T-helper 17 cell (primary cell): ENCODE data around the gene POLR1G. TPM values are rescaled to one million over a fixed set of nuclear protein-coding genes. Genes with fewer than 3 reads are reported as not detected.
"Not testable (repeated sequence)": the region's sequence is repeated elsewhere in the genome, so short reads cannot be mapped to it uniquely, and the experiment has no call there.

Experiments used
- ATAC-seq: fragments of 150-1000 bp; cut with Tn5 transposase; 2 replicates; pipeline ENCODE4 v1.10.0; 2021; ENCODE audit warnings: mild to moderate bottlenecking, moderate library complexity
- DNase-seq, 3 donors: peaks; one replicate each; pipeline versions ENCODE4 v3.0.0 to v3.0.0-alpha.2; 2020 to 2021
- H3K9me3 ChIP-seq: one replicate; pipeline ENCODE4 v1.7.0; 2013; ENCODE audit warnings: low read length, mild to moderate bottlenecking; ENCODE audit not compliant: control insufficient read depth, poor library complexity, severe bottlenecking
- H3K27ac Mint-ChIP-seq: one replicate; pipeline ENCODE4 v1.8.0; 2022; ENCODE audit warnings: mild to moderate bottlenecking, moderate library complexity, mixed read lengths
- H3K27me3 Mint-ChIP-seq: one replicate; pipeline ENCODE4 v1.8.0; 2022; ENCODE audit warnings: mixed read lengths
- H3K36me3 Mint-ChIP-seq: one replicate; pipeline ENCODE4 v1.8.0; 2022; ENCODE audit warnings: low read depth, mixed read lengths
- H3K4me1 Mint-ChIP-seq: one replicate; pipeline ENCODE4 v1.8.0; 2022; ENCODE audit warnings: mild to moderate bottlenecking, mixed read lengths
- H3K4me3 Mint-ChIP-seq: one replicate; pipeline ENCODE4 v1.8.0; 2022; ENCODE audit warnings: mild to moderate bottlenecking, moderate library complexity, mixed read lengths
- total RNA-seq, 4 donors: library from RNA in 2 of 4; stranded (reverse) in 2 of 4; gene quantifications; one replicate each; pipeline ENCODE4 v1.2.3 and lab custom pipeline; 2022 to 2026

The POLR1G gene
- total RNA-seq, 2 donors from 2014 or later, result 0.91 to 1.0 TPM

- peak in 2 of 3 donors; percentile 29 to 57 for DNase-seq
- H3K27me3 Mint-ChIP-seq, result peaks cover 26% of the 10 kb centered on the region
- H3K4me1 Mint-ChIP-seq, result peaks cover 25% of the 10 kb centered on the region
- peaks cover 7% of the 10 kb centered on the region for H3K36me3 Mint-ChIP-seq
- H3K27ac Mint-ChIP-seq, result no peak overlapping the region
- no peak for ATAC-seq
- no peaks in the 10 kb centered on the region for H3K9me3 ChIP-seq
- H3K4me3 Mint-ChIP-seq, result peak overlapping the region; percentile 100
Measured at GRCh38 chr19:45403781-45404556, 2.5 kb upstream of the POLR1G start.

- peak; percentile 9 for ATAC-seq
- H3K36me3 Mint-ChIP-seq, result peaks cover 10% of the 10 kb centered on the region
- DNase-seq, result peak in 1 of 3 donors; percentile 29
- peaks cover 28% of the 10 kb centered on the region for H3K4me1 Mint-ChIP-seq
- H3K27me3 Mint-ChIP-seq, result peaks cover 26% of the 10 kb centered on the region
- H3K27ac Mint-ChIP-seq, result peak within 1 kb of the TSS; percentile 97
- peak within 1 kb of the TSS; percentile 100 for H3K4me3 Mint-ChIP-seq
- H3K9me3 ChIP-seq, result no peaks in the 10 kb centered on the region
Measured at GRCh38 chr19:45404557-45405434, 1.6 kb upstream of the POLR1G start, which contains the start of gene PPP1R13L. Gene PPP1R13L (minus strand): TSS chr19:45405069. CDS start chr19:45398318, 6,751 bp downstream.

- H3K9me3 ChIP-seq, result no peaks in the 10 kb centered on the region
- H3K27ac Mint-ChIP-seq, result peak overlapping the region; percentile 97
- peaks cover 28% of the 10 kb centered on the region for H3K4me1 Mint-ChIP-seq
- ATAC-seq (peak; percentile 73), DNase-seq (peak; percentile 68 to 78 (median 70))
- H3K27me3 Mint-ChIP-seq, result peaks cover 26% of the 10 kb centered on the region
- peaks cover 10% of the 10 kb centered on the region for H3K36me3 Mint-ChIP-seq
- H3K4me3 Mint-ChIP-seq, result peak overlapping the region; percentile 100
Measured at GRCh38 chr19:45405435-45406225, 814 bp upstream of the POLR1G start.

GRCh38 chr19:45407091-45407375, 589 bp downstream of the POLR1G start:
- ATAC-seq (no peak), DNase-seq (no peak)
- Mint-ChIP-seq H3K4me1 (peaks cover 28% of the 10 kb centered on the region), H3K4me3 (peak overlapping the region; percentile 100), H3K36me3 (peaks cover 10% of the 10 kb centered on the region), H3K27me3 (peaks cover 26% of the 10 kb centered on the region), H3K27ac (peak overlapping the region; percentile 97)
- H3K9me3 ChIP-seq, result no peaks in the 10 kb centered on the region

GRCh38 chr19:45407585-45407984, 1.1 kb downstream of the POLR1G start:
- Mint-ChIP-seq H3K27me3 (peaks cover 26% of the 10 kb centered on the region), H3K4me3 (peak overlapping the region; percentile 28), H3K4me1 (peaks cover 28% of the 10 kb centered on the region)
- H3K9me3 ChIP-seq, H3K27ac Mint-ChIP-seq, H3K36me3 Mint-ChIP-seq, ATAC-seq, DNase-seq: not testable (repeated sequence)

GRCh38 chr19:45408121-45408520, 1.7 kb downstream of the POLR1G start:
- peaks cover 21% of the 10 kb centered on the region for H3K27me3 Mint-ChIP-seq
- no peak for ATAC-seq
- no peak for DNase-seq
- peaks cover 10% of the 10 kb centered on the region for H3K36me3 Mint-ChIP-seq
- H3K9me3 ChIP-seq, result no peaks in the 10 kb centered on the region
- H3K27ac Mint-ChIP-seq, result no peak overlapping the region
- H3K4me1 Mint-ChIP-seq, result peaks cover 28% of the 10 kb centered on the region
- H3K4me3 Mint-ChIP-seq, result peak overlapping the region; percentile 49

- Mint-ChIP-seq H3K27me3 (peaks cover 13% of the 10 kb centered on the region), H3K4me3 (no peak overlapping the region), H3K36me3 (peaks cover 10% of the 10 kb centered on the region), H3K27ac (peak overlapping the region; percentile 81), H3K4me1 (peaks cover 28% of the 10 kb centered on the region)
- no peak for DNase-seq
- no peak for ATAC-seq
- H3K9me3 ChIP-seq, result no peaks in the 10 kb centered on the region
Measured at GRCh38 chr19:45408830-45409556, 2.5 kb downstream of the POLR1G start.

- no peaks in the 10 kb centered on the region for H3K9me3 ChIP-seq
Measured at GRCh38 chr19:45409557-45409920, 3.1 kb downstream of the POLR1G start.

GRCh38 chr19:45410330-45410729, 3.9 kb downstream of the POLR1G start:
- H3K27ac Mint-ChIP-seq, H3K27me3 Mint-ChIP-seq, ATAC-seq, DNase-seq, H3K36me3 Mint-ChIP-seq, H3K9me3 ChIP-seq, H3K4me3 Mint-ChIP-seq: not testable (repeated sequence)
- H3K4me1 Mint-ChIP-seq, result peaks cover 20% of the 10 kb centered on the region

More at GRCh38 chr19:45409557-45409920, 3.1 kb downstream of the POLR1G start:
- Mint-ChIP-seq H3K4me3 (no peak overlapping the region), H3K27ac (peak overlapping the region; percentile 81), H3K36me3 (peaks cover 10% of the 10 kb centered on the region), H3K4me1 (peaks cover 26% of the 10 kb centered on the region), H3K27me3 (peaks cover 7% of the 10 kb centered on the region)
- no peak for ATAC-seq
- no peak for DNase-seq

- ATAC-seq (no peak), DNase-seq (no peak)
- Mint-ChIP-seq H3K27ac (no peak overlapping the region), H3K36me3 (peaks cover 4% of the 10 kb centered on the region), H3K27me3 (no peaks in the 10 kb centered on the region), H3K4me3 (no peak overlapping the region), H3K4me1 (peaks cover 8% of the 10 kb centered on the region)
- H3K9me3 ChIP-seq, result no peaks in the 10 kb centered on the region
Measured at GRCh38 chr19:45413497-45413896, 7.1 kb downstream of the POLR1G start.

GRCh38 chr19:45414468-45414867, 8.0 kb downstream of the POLR1G start:
- ATAC-seq, result no peak
- no peaks in the 10 kb centered on the region for H3K27me3 Mint-ChIP-seq
- H3K9me3 ChIP-seq, result no peaks in the 10 kb centered on the region
- H3K27ac Mint-ChIP-seq, result no peak overlapping the region
- no peak for DNase-seq
- peaks cover 7% of the 10 kb centered on the region for H3K4me1 Mint-ChIP-seq
- no peak overlapping the region for H3K4me3 Mint-ChIP-seq
- peaks cover 2% of the 10 kb centered on the region for H3K36me3 Mint-ChIP-seq

GRCh38 chr19:45417151-45417550, 10.7 kb downstream of the POLR1G start:
- no peak for ATAC-seq
- Mint-ChIP-seq H3K27me3 (no peaks in the 10 kb centered on the region), H3K36me3 (peaks cover 5% of the 10 kb centered on the region), H3K4me1 (peaks cover 14% of the 10 kb centered on the region), H3K27ac (no peak overlapping the region), H3K4me3 (no peak overlapping the region)
- DNase-seq, result no peak
- no peaks in the 10 kb centered on the region for H3K9me3 ChIP-seq
